A549 (cell line): ENCODE data around the gene SCRN1.

Experiments
- BHLHE40 ChIP-seq: IDR thresholded peaks from 2 replicates; pipeline ENCODE4 v1.6.1; 2012; ENCODE audit warnings: low read depth, low read length, inconsistent platforms
- FOSL2 ChIP-seq, 2 experiments: fragments of 450-650 bp in 1 of 2; fragments of >200 bp in 1 of 2; sonication (Bioruptor Twin) in 1 of 2; formaldehyde crosslinking; IDR thresholded peaks; 2 replicates each; pipeline versions ENCODE4 v1.5.0 to v1.6.1; 2016 to 2020; ENCODE audit warnings: mild to moderate bottlenecking in 1 of 2, moderate library complexity in 1 of 2
- HOXA7 ChIP-seq: fragments of 250-450 bp; sonication (Bioruptor Pico); IDR thresholded peaks from 2 replicates; pipeline ENCODE4 v1.5.0; 2020; ENCODE audit warnings: mild to moderate bottlenecking, moderate library complexity
- NR3C1 ChIP-seq: fragments of >200 bp; sonication (Bioruptor Twin); formaldehyde crosslinking; IDR thresholded peaks from 3 replicates; pipeline ENCODE4 v1.6.1; 2017
- POLR2A ChIP-seq: IDR thresholded peaks from 2 replicates; pipeline ENCODE4 v1.6.1; 2012; ENCODE audit warnings: mild to moderate bottlenecking, low read length
- RAD21 ChIP-seq, 2 experiments: fragments of >200 bp in 1 of 2; sonication (Bioruptor Twin) in 1 of 2; formaldehyde crosslinking in 1 of 2; IDR thresholded peaks in 1 of 2; conservative IDR thresholded peaks in 1 of 2; 2 replicates in 1 of 2; 3 replicates in 1 of 2; pipeline ENCODE4 v1.6.1; 2012 to 2018; ENCODE audit warnings: inconsistent platforms in 1 of 2
- SREBF2 ChIP-seq: fragments of 450-650 bp; IDR thresholded peaks from 2 replicates; pipeline ENCODE4 v1.6.1; 2014; ENCODE audit warnings: mild to moderate bottlenecking, moderate library complexity
- TF ChIP-seq, protein P1 (sequence below): fragments of >200 bp; sonication (Bioruptor Twin); formaldehyde crosslinking; IDR thresholded peaks from 3 replicates; pipeline ENCODE4 v1.5.1; 2016
- TF ChIP-seq, protein P2 (sequence below): fragments of >200 bp; sonication (Bioruptor Twin); formaldehyde crosslinking; IDR thresholded peaks from 3 replicates; pipeline ENCODE4 v1.6.1; 2016

DNA sequence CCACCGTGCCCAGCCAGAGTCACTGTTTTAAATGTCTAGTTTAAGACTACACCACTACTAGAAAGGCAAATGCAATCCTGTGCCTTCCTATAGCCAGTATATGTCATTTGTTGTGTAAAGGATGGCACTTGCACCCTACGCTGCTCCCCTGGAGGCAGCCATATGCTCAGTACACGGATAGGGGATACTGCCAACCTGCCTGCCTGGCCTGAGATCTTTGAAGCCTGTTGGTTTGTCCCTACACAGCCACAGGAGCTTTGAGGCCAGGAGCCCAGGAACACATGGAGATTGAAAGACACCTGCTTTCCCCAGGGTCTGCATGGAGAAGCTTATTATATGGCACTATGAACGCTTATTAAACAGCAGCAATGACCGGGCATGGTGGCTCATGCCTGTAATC, 2.3 kb upstream of the SCRN1 start:
- TF ChIP-seq RAD21 (conservative IDR thresholded peaks at IDR 0.05 in 1 of 2, IDR thresholded peaks at IDR 0.05 in 1 of 2): no peak
- TF ChIP-seq, protein P1, sequence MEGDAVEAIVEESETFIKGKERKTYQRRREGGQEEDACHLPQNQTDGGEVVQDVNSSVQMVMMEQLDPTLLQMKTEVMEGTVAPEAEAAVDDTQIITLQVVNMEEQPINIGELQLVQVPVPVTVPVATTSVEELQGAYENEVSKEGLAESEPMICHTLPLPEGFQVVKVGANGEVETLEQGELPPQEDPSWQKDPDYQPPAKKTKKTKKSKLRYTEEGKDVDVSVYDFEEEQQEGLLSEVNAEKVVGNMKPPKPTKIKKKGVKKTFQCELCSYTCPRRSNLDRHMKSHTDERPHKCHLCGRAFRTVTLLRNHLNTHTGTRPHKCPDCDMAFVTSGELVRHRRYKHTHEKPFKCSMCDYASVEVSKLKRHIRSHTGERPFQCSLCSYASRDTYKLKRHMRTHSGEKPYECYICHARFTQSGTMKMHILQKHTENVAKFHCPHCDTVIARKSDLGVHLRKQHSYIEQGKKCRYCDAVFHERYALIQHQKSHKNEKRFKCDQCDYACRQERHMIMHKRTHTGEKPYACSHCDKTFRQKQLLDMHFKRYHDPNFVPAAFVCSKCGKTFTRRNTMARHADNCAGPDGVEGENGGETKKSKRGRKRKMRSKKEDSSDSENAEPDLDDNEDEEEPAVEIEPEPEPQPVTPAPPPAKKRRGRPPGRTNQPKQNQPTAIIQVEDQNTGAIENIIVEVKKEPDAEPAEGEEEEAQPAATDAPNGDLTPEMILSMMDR: no peak
- no peak for TF ChIP-seq POLR2A
- TF ChIP-seq BHLHE40: no peak
- TF ChIP-seq, protein P2, sequence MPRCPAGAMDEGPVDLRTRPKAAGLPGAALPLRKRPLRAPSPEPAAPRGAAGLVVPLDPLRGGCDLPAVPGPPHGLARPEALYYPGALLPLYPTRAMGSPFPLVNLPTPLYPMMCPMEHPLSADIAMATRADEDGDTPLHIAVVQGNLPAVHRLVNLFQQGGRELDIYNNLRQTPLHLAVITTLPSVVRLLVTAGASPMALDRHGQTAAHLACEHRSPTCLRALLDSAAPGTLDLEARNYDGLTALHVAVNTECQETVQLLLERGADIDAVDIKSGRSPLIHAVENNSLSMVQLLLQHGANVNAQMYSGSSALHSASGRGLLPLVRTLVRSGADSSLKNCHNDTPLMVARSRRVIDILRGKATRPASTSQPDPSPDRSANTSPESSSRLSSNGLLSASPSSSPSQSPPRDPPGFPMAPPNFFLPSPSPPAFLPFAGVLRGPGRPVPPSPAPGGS: no peak
- no peak for TF ChIP-seq SREBF2
- no peak for TF ChIP-seq HOXA7 (CRISPR knock-in tag)
- no peak for TF ChIP-seq NR3C1
- TF ChIP-seq FOSL2 (IDR thresholded peaks at IDR 0.05): no peak
- TF ChIP-seq FOSL2 (CRISPR knock-in tag; IDR thresholded peaks at IDR 0.05): no peak
